ENCODE results near the gene KRTAP3-1. TPM values are rescaled to one million over a fixed set of nuclear protein-coding genes. Genes with fewer than 3 reads are reported as not detected.
"Not testable (repeated sequence)": the region's sequence is repeated elsewhere in the genome, so short reads cannot be mapped to it uniquely, and the experiment has no call there.

Gene KRTAP3-1
- not detected for total RNA-seq

DNA sequence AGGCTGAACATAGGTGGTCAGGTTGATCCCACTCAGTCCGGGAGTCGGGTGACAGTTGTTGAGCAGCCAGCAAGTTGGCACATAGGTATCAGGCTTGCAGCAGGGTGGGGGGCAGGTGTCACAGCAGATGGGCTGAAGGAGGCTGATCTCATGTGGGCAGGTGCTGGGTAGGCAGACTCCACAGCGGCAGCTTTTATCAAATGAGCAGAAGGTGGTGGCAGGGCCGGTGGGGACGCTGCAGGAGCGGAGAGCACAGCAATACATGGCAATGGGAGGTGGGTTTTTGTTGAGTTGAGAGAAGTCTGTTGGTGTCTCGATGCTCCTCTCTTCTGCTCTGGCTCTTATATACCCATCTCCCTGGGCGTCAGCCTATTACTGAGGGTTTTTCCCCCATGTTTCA, at the start of gene KRTAP3-1:
KRTAP3-1 (minus strand) TSS at position 318 of the 400 bp plus-strand sequence; CDS start at position 264, 54 bp downstream.
- Histone ChIP-seq H3K9me3 (no peaks in the 10 kb centered on the region), H3K27me3 (no peaks in the 10 kb centered on the region), H3K27ac (no peak within 1 kb of the TSS), H3K4me3 (no peak within 1 kb of the TSS), H3K36me3 (no peaks in the 10 kb centered on the region), H3K4me1 (no peaks in the 10 kb centered on the region)
- TF ChIP-seq, protein P1, sequence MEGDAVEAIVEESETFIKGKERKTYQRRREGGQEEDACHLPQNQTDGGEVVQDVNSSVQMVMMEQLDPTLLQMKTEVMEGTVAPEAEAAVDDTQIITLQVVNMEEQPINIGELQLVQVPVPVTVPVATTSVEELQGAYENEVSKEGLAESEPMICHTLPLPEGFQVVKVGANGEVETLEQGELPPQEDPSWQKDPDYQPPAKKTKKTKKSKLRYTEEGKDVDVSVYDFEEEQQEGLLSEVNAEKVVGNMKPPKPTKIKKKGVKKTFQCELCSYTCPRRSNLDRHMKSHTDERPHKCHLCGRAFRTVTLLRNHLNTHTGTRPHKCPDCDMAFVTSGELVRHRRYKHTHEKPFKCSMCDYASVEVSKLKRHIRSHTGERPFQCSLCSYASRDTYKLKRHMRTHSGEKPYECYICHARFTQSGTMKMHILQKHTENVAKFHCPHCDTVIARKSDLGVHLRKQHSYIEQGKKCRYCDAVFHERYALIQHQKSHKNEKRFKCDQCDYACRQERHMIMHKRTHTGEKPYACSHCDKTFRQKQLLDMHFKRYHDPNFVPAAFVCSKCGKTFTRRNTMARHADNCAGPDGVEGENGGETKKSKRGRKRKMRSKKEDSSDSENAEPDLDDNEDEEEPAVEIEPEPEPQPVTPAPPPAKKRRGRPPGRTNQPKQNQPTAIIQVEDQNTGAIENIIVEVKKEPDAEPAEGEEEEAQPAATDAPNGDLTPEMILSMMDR (IDR thresholded peaks at IDR 0.05) = no peak
- TF ChIP-seq POLR2A (IDR thresholded peaks at IDR 0.05) = no peak
- no peak for DNase-seq

DNA sequence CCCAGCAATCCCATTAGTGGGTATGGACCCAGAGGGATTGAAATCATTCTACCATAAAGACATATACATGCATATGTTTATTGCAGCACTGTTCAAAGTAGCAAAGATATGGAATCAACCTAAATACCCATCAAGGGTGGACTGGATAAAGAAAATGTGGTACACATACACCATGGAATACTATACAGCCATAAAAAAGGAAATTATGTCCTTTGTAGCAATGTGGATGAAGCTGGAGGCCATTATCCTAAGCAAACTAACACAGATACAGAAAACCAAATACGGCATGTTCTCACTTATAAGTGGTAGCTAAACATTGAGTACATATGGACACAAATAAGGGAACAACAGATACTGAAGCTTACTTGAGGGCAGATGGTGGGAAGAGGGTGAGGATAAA, 48.6 kb upstream of the KRTAP3-1 start:
- TF ChIP-seq, protein P1 (IDR thresholded peaks at IDR 0.05) = no peak
- TF ChIP-seq POLR2A (IDR thresholded peaks at IDR 0.05) = no peak
- no peak overlapping the region for H3K27ac ChIP-seq

DNA sequence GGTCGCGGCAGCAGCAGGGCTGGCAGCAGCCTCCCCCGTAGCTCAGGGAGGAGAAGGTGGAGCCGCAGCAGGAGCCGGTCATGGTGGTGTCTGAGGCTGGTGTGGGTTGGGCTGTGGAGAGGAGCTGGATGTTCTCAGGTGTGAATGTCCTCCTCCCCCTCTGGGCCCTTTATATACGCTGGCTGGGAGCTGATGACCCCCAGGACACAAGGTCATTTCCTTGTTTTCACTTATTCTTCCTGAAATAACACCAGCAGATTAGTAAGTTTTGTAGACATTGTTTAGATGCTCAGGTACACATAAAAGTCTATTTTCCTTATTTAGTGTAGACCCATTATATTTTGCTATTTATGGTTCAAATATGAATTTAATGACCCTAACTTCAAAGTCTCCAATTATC, 46.2 kb upstream of the KRTAP3-1 start, which contains the start of gene KRTAP2-2:
KRTAP2-2 (minus strand) TSS at position 101 of the 400 bp plus-strand sequence; CDS start at position 82, 19 bp downstream.
- H3K4me1 ChIP-seq, H3K27me3 ChIP-seq, H3K27ac ChIP-seq, H3K36me3 ChIP-seq, H3K4me3 ChIP-seq, DNase-seq, H3K9me3 ChIP-seq: not testable (repeated sequence)

More for the DNA sequence above, 48.6 kb upstream of the KRTAP3-1 start:
- no peak for DNase-seq
- Histone ChIP-seq H3K9me3 (no peaks in the 10 kb centered on the region), H3K36me3 (no peaks in the 10 kb centered on the region), H3K4me3 (no peak overlapping the region), H3K27me3 (no peaks in the 10 kb centered on the region), H3K4me1 (no peaks in the 10 kb centered on the region)

DNA sequence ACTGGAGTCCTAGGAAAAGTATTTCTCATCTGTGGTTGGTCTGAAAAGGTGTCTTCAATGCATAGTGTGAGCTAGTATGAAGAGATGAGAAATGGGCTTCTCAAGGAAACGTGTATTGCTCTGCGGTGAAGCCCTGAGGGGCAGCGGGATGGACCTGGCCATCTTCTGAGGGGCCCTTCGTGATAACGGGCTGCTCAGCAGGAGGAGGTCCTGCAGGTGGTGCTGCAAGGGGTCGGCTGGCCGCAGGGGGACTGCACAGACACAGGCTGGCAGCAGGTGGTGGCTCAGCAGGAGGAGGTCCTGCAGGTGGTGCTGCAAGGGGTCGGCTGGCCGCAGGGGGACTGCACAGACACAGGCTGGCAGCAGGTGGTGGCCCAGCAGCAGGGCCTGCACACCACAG, 45.6 kb upstream of the KRTAP3-1 start:
- not testable (repeated sequence) for H3K27ac ChIP-seq, H3K9me3 ChIP-seq, H3K4me1 ChIP-seq, DNase-seq, H3K36me3 ChIP-seq, H3K27me3 ChIP-seq, H3K4me3 ChIP-seq

DNA sequence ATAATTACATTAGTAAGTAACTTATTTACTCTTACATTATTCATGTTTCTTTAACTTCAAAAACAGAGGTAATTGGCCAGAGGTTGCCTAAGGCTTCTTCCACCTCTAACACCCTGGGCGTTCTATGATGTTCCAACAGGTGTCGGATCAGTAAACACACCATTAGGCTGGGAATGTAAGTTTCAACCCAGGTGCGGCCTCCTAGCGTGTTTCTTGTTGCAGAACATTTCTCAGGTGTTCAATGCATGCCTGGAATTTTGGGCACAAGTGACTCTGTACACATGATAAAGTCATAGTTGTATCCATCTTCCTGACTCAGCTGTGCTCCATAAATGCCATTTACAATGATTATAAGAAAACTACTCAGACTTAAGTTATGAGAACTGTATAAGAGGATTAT, 45.1 kb upstream of the KRTAP3-1 start:
- Histone ChIP-seq H3K4me3 (no peak overlapping the region), H3K27me3 (peaks cover 0 to under 1% of the 10 kb centered on the region in 2 donors), H3K9me3 (no peaks in the 10 kb centered on the region), H3K27ac (no peak overlapping the region), H3K36me3 (no peaks in the 10 kb centered on the region), H3K4me1 (no peaks in the 10 kb centered on the region)
- TF ChIP-seq, protein P1 (IDR thresholded peaks at IDR 0.05) = no peak
- no peak for TF ChIP-seq POLR2A (IDR thresholded peaks at IDR 0.05)
- no peak for DNase-seq

DNA sequence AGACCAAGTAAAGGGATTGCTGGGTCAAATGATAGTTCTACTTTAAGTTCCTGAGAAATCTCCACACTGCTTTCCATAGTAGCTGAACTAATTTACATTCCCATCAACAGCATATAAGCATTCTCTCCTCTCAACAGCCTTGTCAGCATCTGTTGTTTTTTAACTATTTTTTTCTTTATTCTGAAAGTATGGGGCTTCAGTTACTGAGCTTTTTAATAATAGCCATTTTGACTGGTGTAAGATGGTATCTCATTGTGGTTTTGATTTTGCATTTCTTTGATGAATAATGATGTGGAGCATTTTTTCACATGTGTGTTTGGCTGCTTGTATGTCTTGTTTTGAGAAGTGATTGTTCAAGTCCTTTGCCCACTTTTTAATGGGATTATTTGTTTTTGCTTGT, 43.6 kb upstream of the KRTAP3-1 start:
- H3K27ac ChIP-seq = no peak overlapping the region
- TF ChIP-seq POLR2A (IDR thresholded peaks at IDR 0.05) = no peak
- TF ChIP-seq, protein P1 (IDR thresholded peaks at IDR 0.05) = no peak
- H3K4me1 ChIP-seq = no peaks in the 10 kb centered on the region
- H3K36me3 ChIP-seq = no peaks in the 10 kb centered on the region
- DNase-seq = no peak
- H3K4me3 ChIP-seq = no peak overlapping the region
- no peaks in the 10 kb centered on the region for H3K9me3 ChIP-seq
- H3K27me3 ChIP-seq = peaks cover 0 to 6% of the 10 kb centered on the region in 2 donors

DNA sequence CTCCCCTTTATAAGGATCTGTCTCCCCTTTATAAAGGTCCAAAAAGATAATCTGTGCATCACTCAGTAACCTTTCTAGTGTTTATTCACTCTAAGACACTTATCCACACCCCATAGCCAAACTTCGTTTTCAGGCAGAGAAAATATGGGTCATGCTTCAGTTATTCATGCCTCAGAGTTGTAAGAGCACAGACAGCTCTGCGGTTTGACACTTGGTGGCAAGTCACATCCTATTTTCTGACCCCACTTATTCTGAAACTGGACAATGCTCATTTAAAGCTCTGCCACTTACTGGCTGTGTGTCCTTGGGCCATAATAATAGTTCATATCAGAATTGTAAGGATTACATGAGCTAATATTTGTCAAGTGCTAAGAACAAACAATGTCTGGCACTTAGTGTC, 40.2 kb upstream of the KRTAP3-1 start:
- peaks cover 0 to 6% of the 10 kb centered on the region in 2 donors for H3K27me3 ChIP-seq
- H3K4me3 ChIP-seq = no peak overlapping the region
- no peaks in the 10 kb centered on the region for H3K9me3 ChIP-seq
- TF ChIP-seq POLR2A (IDR thresholded peaks at IDR 0.05) = no peak
- TF ChIP-seq, protein P1 (IDR thresholded peaks at IDR 0.05) = no peak
- no peak for DNase-seq
- no peaks in the 10 kb centered on the region for H3K4me1 ChIP-seq
- no peak overlapping the region for H3K27ac ChIP-seq
- no peaks in the 10 kb centered on the region for H3K36me3 ChIP-seq
